A549 treated with Mapracorat at 1 μM for 4 hours (cell line): ENCODE measurements around the gene OR1J4. TPM values are rescaled to one million over a fixed set of nuclear protein-coding genes. Genes with fewer than 3 reads are reported as not detected.

Experiments
- total RNA-seq: library from RNA; stranded (reverse); fragments of 200-300 nt; extraction: Qiagen RNA extraction; gene quantifications from 5 replicates; pipeline ENCODE4 v1.2.3, GENCODE V29; 2022

OR1J4 gene
- not detected in 5 replicates for total RNA-seq

GRCh38 chr9:122518841-122519240 lies at the start of gene OR1J4:
TSS of gene OR1J4 (plus strand) at chr9:122519141. CDS start at chr9:122519141, 0 bp downstream.

GRCh38 chr9:122477826-122478225 lies 41.1 kb upstream of the OR1J4 start, which contains the start of gene OR1J1:
TSS of gene OR1J1 (minus strand) at chr9:122477926. CDS start at chr9:122477926, 0 bp downstream.

GRCh38 chr9:122510502-122510901 lies 8.4 kb upstream of the OR1J4 start, which contains the start of gene OR1J2:
TSS of gene OR1J2 (plus strand) at chr9:122510802. CDS start at chr9:122510802, 0 bp downstream.

GRCh38 chr9:122527193-122527592 lies 8.3 kb downstream of the OR1J4 start, which contains the start of gene OR1N1:
TSS of gene OR1N1 (minus strand) at chr9:122527293. CDS start at chr9:122527293, 0 bp downstream.

GRCh38 chr9:122552812-122553211 lies 33.9 kb downstream of the OR1J4 start, which contains the start of gene OR1N2:
TSS of gene OR1N2 (plus strand) at chr9:122553112. CDS start at chr9:122553212, 100 bp downstream.

Other genes starting within 250 kb of the OR1J4 start
- gene PTGS1, start 148.1 kb upstream of the OR1J4 start, total RNA-seq: 1.5 to 2.1 TPM (median 1.7 TPM) in 5 replicates
- gene OR1J1, start 41.2 kb upstream of the OR1J4 start, total RNA-seq: not detected in 5 replicates
- gene OR1J2, start 8.3 kb upstream of the OR1J4 start, total RNA-seq: not detected in 5 replicates
- not detected in 5 replicates for gene OR1N1, start 8.2 kb downstream of the OR1J4 start, total RNA-seq
- not detected in 5 replicates for gene OR1N2, start 34.0 kb downstream of the OR1J4 start, total RNA-seq
- not detected in 5 replicates for gene OR1L8, start 64.2 kb downstream of the OR1J4 start, total RNA-seq
- gene OR1Q1, start 95.6 kb downstream of the OR1J4 start, total RNA-seq: not detected in 5 replicates
- not detected in 5 replicates for gene OR1B1, start 138.5 kb downstream of the OR1J4 start, total RNA-seq
- not detected in 5 replicates for gene OR1L1, start 142.6 kb downstream of the OR1J4 start, total RNA-seq
- not detected in 5 replicates for gene OR1L3, start 156.0 kb downstream of the OR1J4 start, total RNA-seq
- gene OR1L4, start 204.8 kb downstream of the OR1J4 start, total RNA-seq: not detected in 5 replicates
- gene OR1L6, start 223.2 kb downstream of the OR1J4 start, total RNA-seq: not detected in 5 replicates